NCI-H345 treated with DMSO at 0.1 percent for 48 hours (cell line): ENCODE results near the gene GCGR.
"Not testable (repeated sequence)": the region's sequence is repeated elsewhere in the genome, so short reads cannot be mapped to it uniquely, and the experiment has no call there.

ENCODE experiments used
- DNase-seq: peaks from one replicate; lab custom pipeline; 2025; ENCODE audit not compliant: unreplicated experiment; lab: John Stamatoyannopoulos, UW

Gene GCGR

DNA sequence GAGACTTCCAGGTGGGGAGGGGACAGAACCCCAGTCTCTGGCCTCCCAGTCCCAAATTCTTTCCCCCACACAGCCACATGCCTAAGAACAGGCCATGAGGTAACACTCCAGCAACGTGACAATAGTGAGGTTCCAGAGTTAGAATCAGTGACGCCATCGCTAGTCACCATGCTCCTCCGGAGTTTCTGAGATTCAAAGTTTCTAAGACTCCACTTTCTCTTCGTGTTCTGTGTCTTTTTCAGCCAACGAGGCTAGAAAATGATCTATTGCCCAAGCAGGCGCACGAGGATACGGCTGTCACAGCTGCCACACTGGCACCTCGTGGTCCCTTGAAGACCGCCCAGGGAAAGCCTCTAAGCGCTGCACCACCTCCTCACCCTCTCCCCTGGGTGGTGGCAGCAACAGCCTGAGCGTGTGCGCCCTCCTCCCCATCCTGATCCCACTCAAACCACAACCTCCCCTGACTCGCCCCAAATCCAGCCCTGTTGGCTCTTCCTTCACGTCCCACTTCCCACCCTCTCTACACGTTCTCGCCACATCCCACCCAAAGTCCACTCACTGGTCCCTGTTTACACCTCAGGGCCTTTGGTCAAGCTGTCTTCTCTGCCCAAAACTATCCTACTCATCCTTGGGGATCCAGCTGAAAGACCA, 28.1 kb downstream of the GCGR start:
- DNase-seq = no peak

- no peak for DNase-seq
Measured at GRCh38 chr17:81832608-81833159, 28.7 kb downstream of the GCGR start.

GRCh38 chr17:81833160-81833920, 29.4 kb downstream of the GCGR start, which contains the start of gene MCRIP1:
Gene MCRIP1 (minus strand): TSS chr17:81833291. CDS start chr17:81824506, 8,785 bp downstream.
- peak; percentile 92 for DNase-seq

DNA sequence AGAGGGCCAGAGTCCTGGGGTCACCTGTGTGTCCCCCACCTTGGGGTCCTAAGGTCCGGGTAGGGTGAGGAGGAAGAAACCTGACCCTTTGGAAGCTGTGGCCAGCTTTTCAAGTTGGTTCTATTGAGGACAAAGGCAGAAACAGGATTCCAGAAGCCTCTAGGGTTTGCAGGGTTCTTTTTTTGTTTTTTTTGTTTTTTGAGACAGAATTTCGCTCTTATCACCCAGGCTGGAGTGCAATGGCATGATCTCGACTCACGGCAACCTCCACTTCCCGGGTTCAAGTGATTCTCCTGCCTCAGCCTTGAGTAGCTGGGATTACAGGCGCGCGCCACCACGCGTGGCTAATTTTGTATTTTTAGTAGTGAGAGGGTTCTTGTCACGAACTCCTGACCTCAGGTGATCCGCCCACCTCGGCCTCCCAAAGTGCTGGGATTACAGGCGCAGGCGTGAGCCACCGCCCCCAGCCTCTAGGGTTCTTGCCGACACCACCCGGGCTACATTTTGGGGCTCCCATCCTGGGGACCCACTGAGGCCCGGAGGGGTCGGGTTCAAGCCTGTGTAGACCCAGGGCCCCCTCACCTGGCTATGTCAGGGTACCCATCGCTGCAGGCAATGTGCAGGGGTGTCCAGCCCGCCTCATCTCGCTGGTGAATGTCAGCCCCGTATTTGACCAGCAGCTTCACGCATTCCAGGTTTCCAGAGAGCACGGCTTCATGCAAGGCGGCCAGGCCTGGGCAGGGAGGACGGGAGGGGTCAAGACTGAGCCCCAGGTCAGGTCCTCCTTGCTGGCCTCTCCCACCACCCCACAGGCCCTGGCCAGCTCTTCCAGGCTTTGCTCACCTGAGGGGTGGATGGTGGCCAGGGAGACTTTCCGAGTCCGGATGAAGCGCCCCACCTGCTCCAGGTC, 30.2 kb downstream of the GCGR start:
- no peak for DNase-seq

DNA sequence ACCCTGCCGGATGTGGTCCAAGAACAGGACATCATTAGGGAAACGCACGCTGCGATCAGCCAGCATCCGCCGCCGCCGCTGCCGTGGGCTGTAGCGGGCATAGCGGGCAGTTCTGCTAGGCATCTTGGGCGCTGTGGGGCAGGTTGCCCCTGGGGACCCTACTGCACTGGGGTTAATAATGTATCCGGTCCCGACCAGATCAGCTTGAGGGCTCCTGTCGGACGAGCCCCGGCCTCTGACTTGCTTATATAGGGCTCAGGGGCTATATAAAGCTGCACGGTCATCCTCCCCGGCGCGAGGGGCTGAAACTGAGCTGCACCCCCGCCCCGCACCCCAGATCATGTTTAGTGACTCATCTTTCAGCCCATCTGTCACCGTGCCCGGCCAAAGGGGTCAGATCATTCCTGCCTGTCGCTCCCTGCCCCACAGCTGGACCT, 30.9 kb downstream of the GCGR start, which contains the start of gene PPP1R27:
PPP1R27 (minus strand) TSS at position 220 of the 437 bp plus-strand sequence; CDS start at position 123, 97 bp downstream.
- no peak for DNase-seq

DNA sequence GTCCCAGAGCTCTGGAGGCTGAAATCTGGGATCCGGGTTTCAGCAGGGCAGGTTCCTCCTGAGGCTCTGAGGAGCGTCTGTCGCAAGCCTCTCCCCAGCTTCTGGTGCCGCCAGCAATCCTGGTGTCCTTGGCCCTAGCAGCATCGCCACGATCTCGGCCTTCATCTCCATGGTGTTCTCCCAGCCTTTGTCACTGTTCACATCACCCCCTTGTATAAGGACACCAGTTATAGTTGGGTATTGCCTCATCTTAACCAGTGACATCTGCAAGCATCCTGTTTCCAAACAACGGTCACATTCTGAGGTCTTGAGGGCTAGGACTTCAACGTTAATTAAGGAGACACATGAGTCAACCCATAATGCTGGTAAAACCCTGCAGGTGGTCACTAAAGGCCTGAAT, 33.7 kb downstream of the GCGR start:
- DNase-seq = no peak

GRCh38 chr17:81838753-81839255, 34.9 kb downstream of the GCGR start:
- no peak for DNase-seq

GRCh38 chr17:81839301-81839700, 35.4 kb downstream of the GCGR start:
- DNase-seq = no peak

GRCh38 chr17:81840059-81840458, 36.1 kb downstream of the GCGR start:
- not testable (repeated sequence) for DNase-seq

DNA sequence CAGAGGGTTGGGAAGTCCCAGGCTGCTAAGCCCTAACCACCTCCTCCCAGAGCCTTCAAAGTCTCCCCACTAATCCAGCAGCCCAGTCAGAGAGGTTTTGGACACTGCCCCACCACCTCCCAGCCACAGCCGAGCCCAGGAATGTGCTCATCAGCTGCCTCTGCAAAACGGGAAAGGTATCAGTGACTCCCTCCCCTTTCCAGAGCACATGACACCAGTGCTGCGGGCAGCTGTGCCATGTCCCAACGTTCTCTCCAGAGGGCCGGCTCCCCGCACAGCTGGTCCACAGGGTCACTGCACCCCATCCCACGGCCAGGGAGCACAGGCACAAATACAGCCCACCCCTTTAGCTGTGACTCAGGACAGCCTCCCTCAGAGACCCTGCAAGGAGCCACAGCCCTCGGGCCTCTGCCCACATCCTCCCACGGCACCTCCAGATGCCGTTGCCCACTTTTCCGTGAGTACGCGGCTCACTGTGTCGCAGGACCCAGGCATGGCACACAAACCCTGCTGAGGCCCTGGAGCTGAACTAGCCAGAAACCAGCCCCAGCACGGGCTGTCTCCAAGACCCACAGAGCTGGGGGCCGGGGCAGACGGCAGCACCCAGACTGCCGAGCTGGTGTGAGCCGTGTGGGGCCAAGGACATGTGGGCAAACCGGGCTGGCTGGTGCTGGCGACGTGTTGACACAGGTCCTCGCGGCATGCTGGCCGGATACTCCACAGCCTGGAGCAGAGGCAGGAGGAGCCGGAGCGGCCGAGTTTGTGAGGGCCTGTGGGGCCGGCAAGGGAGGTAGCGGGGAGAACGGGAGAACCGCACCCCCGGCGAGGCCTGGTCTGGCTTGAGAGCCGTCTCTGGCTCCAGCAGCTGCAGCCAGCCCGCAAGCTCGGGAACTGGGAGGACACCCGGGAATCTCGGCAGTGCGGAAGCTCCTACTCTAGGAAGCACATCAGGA, 37.2 kb downstream of the GCGR start:
- no peak for DNase-seq

DNA sequence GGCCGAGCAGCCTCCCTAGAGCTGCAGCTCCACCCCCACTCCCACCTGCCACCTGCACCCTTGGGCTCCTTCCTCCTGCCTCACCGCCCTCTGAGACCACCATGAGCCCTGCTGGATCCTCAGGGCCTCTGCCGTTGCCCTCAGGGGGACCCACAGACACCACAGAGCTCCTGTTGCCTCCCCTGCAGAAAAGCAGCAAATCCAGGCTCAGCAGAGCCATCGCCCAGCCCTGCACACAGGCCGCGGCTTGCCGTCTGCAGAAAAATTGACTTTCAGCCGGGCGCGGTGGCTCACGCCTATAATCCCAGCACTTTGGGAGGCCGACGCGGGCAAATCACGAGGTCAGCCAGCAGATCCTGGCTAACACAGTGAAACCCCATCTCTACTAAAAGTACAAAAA, 37.9 kb downstream of the GCGR start:
- DNase-seq = no peak

GRCh38 chr17:81842378-81842724, 38.4 kb downstream of the GCGR start:
- no peak for DNase-seq

GRCh38 chr17:81842725-81843504, 39.0 kb downstream of the GCGR start:
- no peak for DNase-seq

- no peak for DNase-seq
Measured at GRCh38 chr17:81843713-81844326, 39.9 kb downstream of the GCGR start.

DNA sequence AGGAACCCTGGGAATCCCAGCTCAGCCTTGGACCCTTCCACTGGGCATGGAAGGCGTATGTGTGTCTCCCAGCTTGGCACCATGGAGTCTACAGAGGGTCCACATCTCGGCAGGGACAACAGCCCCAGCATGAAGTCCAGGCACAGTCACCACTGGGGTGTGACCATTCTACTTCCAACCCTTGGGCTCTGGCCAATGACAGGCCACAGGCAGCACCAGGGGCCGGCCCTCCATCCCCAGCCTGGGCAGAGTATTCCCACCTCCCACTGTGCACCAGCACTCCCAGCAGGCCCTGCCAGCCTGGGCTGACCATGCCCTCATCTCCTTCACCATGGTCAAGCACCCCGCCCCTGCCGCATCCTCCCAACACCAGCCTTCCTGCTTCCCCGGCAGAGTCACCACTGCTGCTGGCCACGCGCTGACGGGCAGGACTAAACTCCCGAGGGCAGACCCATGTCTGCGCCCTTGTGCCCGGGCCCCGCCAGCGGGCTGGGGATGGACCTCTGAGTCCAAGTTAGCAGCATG, 40.4 kb downstream of the GCGR start:
- DNase-seq = no peak

GRCh38 chr17:81844887-81845286, 40.9 kb downstream of the GCGR start:
- no peak for DNase-seq

DNA sequence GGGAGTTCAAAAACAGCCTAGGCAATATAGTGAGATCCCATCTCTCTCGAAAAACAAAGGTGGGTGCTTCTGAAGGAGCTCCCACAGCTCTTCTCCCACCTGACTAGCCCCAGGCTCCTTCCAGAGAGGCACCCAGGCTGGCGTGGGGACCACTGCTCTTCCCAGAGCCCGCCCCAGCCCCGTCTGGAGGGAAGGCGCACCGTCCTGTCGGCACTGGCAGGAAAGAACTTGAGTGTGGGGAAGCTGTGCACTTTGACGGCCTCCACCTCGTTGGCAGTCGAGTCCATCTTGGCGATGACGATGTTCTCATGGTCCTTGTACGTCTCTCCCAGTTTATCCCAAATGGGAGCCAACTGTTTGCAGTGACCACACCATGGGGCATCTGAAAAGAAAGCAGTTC, 41.4 kb downstream of the GCGR start:
- DNase-seq = no peak
